Measurements from ENCODE around the gene LAMA2.

- no peak for TF ChIP-seq REST (IDR thresholded peaks at IDR 0.05; ENCODE audit: low read depth, low read length)
- no peak for TF ChIP-seq CTCF (IDR thresholded peaks at IDR 0.05)
- TF ChIP-seq FOXM1 (IDR thresholded peaks at IDR 0.05; ENCODE audit: low read depth), result no peak
- TF ChIP-seq POLR2AphosphoS5 (IDR thresholded peaks at IDR 0.05; ENCODE audit: low read depth, low read length), result no peak
- no peak for TF ChIP-seq RFX5 (IDR thresholded peaks at IDR 0.05; ENCODE audit: low read length)
- TF ChIP-seq SIN3A (IDR thresholded peaks at IDR 0.05; ENCODE audit: borderline replicate concordance, low read depth, low read length), result no peak
- no peak for TF ChIP-seq JUND (IDR thresholded peaks at IDR 0.05)
These were observed 139.1 kb downstream of the LAMA2 start for GRCh38 chr6:129022011-129022553.

All from SK-N-SH (cell line).